ENCODE data around the gene TMEM250. TPM values are rescaled to one million over a fixed set of nuclear protein-coding genes. Genes with fewer than 3 reads are reported as not detected.

Gene TMEM250
- total and polyA plus RNA-seq, 4 donors: 6.7 to 19.5 (median 17.2) TPM

DNA sequence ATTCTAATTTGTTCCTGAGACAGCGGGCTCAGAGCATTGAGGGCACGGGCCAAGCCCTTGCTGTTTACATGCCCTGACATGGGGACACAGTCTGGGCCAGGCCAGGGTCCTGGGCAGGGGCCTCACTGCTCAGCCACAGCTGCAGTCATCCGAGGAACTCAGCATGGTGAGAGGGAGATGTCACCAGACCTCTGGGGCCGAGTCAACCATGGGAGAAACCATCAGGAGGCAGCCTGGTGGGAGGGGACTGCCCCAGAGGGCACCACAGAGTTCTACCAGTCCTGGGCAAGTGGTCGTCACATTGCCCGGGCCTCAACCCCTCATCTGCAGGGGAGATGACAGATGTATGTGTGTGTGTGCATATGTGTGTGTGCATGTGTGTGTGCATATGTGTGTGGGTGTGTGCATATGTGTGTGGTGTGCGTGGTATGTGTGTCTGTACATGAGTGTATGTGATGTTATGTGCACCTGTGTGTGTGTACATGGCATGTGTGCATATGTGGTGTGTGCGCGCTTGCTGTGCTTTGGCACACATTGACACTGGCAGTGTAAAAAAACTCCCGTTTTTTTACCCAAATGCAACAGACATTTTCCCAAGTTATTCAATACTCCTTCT is 42.4 kb upstream of the TMEM250 start:
- no peaks in the 10 kb centered on the region for H3K27me3 ChIP-seq (ENCODE audit: control insufficient read depth in 4 of 4, insufficient read depth in 4 of 4, low read length in 3 of 4)
- H3K27ac ChIP-seq (ENCODE audit: low read depth in 1 of 2, low read length in 2 of 2): no peak overlapping the region
- H3K36me3 ChIP-seq (ENCODE audit: control insufficient read depth in 4 of 4, insufficient read depth in 3 of 4, low read depth in 1 of 4, low read length in 3 of 4): no peaks in the 10 kb centered on the region
- no peak overlapping the region for H3K9ac ChIP-seq (ENCODE audit: low read depth in 1 of 2, low read length in 2 of 2)
- H3K4me1 ChIP-seq (ENCODE audit: control insufficient read depth in 4 of 4, insufficient read depth in 4 of 4, low read length in 3 of 4): no peaks in the 10 kb centered on the region
- H3K4me3 ChIP-seq (ENCODE audit: low read depth in 1 of 3, low read length in 3 of 3): no peak overlapping the region
- DNase-seq (ENCODE audit: low spot score): no peak
- WGBS: 76% methylated on average over 10 of the region's 10 CpGs
- no peaks in the 10 kb centered on the region for H3K9me3 ChIP-seq (ENCODE audit: control insufficient read depth in 4 of 4, low read length in 3 of 4)
- TF ChIP-seq NR2F2 (IDR thresholded peaks at IDR 0.05): no peak

DNA sequence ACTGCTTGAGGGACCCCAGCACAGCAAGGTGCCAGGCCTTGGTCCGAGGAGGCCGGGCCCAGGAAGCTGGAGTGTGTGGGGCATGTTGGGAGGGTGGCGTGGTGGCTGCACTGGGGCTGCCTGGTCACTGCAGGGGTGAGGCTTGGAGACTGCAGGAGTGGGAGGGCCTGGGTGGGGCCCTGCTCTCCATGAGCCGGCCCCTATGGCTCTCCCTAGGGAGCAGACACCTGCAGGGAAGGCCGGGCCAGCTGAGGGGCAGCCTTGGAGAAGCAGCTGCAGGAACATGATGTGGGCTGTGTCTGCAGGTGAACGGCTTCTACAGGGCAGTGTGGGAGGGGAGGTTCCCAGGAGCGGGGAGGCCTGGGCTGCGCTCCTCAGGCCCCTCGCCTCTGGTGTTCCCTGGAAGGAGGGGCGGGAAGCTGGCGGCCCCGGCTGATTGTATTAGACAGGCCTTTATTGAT is 41.7 kb upstream of the TMEM250 start:
- DNase-seq (ENCODE audit: low spot score): no peak
- no peak overlapping the region for H3K4me3 ChIP-seq (ENCODE audit: low read depth in 1 of 3, low read length in 3 of 3)
- H3K36me3 ChIP-seq (ENCODE audit: control insufficient read depth in 4 of 4, insufficient read depth in 3 of 4, low read depth in 1 of 4, low read length in 3 of 4): no peaks in the 10 kb centered on the region
- H3K4me1 ChIP-seq (ENCODE audit: control insufficient read depth in 4 of 4, insufficient read depth in 4 of 4, low read length in 3 of 4): no peaks in the 10 kb centered on the region
- no peaks in the 10 kb centered on the region for H3K27me3 ChIP-seq (ENCODE audit: control insufficient read depth in 4 of 4, insufficient read depth in 4 of 4, low read length in 3 of 4)
- no peak overlapping the region for H3K27ac ChIP-seq (ENCODE audit: low read depth in 1 of 2, low read length in 2 of 2)
- WGBS: 85% methylated on average over 12 of the region's 12 CpGs
- TF ChIP-seq YY1 (IDR thresholded peaks at IDR 0.05): no peak
- no peak for TF ChIP-seq HNF4A (conservative IDR thresholded peaks at IDR 0.05)
- no peak for TF ChIP-seq RXRA (IDR thresholded peaks at IDR 0.05)
- TF ChIP-seq, protein P1, sequence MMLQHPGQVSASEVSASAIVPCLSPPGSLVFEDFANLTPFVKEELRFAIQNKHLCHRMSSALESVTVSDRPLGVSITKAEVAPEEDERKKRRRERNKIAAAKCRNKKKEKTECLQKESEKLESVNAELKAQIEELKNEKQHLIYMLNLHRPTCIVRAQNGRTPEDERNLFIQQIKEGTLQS (IDR thresholded peaks at IDR 0.05): no peak
- no peak for TF ChIP-seq FOXA2 (IDR thresholded peaks at IDR 0.05)
- no peak for TF ChIP-seq HNF4G (IDR thresholded peaks at IDR 0.05)
- no peak for TF ChIP-seq EGR1 (IDR thresholded peaks at IDR 0.05; ENCODE audit: low read depth in 2 of 2)
- TF ChIP-seq, protein P2, sequence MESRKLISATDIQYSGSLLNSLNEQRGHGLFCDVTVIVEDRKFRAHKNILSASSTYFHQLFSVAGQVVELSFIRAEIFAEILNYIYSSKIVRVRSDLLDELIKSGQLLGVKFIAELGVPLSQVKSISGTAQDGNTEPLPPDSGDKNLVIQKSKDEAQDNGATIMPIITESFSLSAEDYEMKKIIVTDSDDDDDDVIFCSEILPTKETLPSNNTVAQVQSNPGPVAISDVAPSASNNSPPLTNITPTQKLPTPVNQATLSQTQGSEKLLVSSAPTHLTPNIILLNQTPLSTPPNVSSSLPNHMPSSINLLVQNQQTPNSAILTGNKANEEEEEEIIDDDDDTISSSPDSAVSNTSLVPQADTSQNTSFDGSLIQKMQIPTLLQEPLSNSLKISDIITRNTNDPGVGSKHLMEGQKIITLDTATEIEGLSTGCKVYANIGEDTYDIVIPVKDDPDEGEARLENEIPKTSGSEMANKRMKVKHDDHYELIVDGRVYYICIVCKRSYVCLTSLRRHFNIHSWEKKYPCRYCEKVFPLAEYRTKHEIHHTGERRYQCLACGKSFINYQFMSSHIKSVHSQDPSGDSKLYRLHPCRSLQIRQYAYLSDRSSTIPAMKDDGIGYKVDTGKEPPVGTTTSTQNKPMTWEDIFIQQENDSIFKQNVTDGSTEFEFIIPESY (IDR thresholded peaks at IDR 0.05): no peak
- no peak overlapping the region for H3K9ac ChIP-seq (ENCODE audit: low read depth in 1 of 2, low read length in 2 of 2)
- H3K9me3 ChIP-seq (ENCODE audit: control insufficient read depth in 4 of 4, low read length in 3 of 4): no peaks in the 10 kb centered on the region

DNA sequence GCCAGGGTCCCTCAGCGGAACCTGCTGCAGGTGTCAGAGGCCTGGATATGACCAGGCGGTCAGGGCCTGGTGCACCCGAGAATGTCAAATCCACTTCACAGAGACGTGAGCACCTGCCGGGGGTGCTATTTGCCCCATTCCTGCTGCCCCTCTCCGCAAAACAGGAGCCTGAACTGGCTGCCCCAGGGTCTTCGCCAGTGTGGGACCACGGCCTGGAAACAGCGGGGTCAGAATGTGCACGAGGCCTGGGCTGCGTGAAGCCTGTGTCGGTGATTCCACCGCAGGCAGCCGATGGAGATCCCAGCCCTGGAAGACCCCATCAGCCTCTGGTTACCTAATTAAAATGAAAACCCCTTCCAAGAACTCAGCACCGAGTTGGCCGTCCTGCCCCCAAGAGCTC is 41.2 kb upstream of the TMEM250 start:
- H3K27me3 ChIP-seq (ENCODE audit: control insufficient read depth in 4 of 4, insufficient read depth in 4 of 4, low read length in 3 of 4): no peaks in the 10 kb centered on the region
- 92% methylated on average over 16 of the region's 16 CpGs for WGBS

More for the DNA sequence above, 41.2 kb upstream of the TMEM250 start:
- H3K36me3 ChIP-seq (ENCODE audit: control insufficient read depth in 4 of 4, insufficient read depth in 3 of 4, low read depth in 1 of 4, low read length in 3 of 4): no peaks in the 10 kb centered on the region
- no peaks in the 10 kb centered on the region for H3K9me3 ChIP-seq (ENCODE audit: control insufficient read depth in 4 of 4, low read length in 3 of 4)
- no peak overlapping the region for H3K4me3 ChIP-seq (ENCODE audit: low read depth in 1 of 3, low read length in 3 of 3)
- no peaks in the 10 kb centered on the region for H3K4me1 ChIP-seq (ENCODE audit: control insufficient read depth in 4 of 4, insufficient read depth in 4 of 4, low read length in 3 of 4)
- no peak overlapping the region for H3K9ac ChIP-seq (ENCODE audit: low read depth in 1 of 2, low read length in 2 of 2)
- TF ChIP-seq EGR1 (IDR thresholded peaks at IDR 0.05; ENCODE audit: low read depth in 2 of 2): no peak
- no peak for TF ChIP-seq TAF1 (conservative IDR thresholded peaks at IDR 0.05)
- no peak for TF ChIP-seq RXRA (IDR thresholded peaks at IDR 0.05)
- TF ChIP-seq, protein P2 (IDR thresholded peaks at IDR 0.05): no peak
- no peak for TF ChIP-seq SP1 (IDR thresholded peaks at IDR 0.05)
- TF ChIP-seq HNF4G (IDR thresholded peaks at IDR 0.05): no peak
- no peak overlapping the region for H3K27ac ChIP-seq (ENCODE audit: low read depth in 1 of 2, low read length in 2 of 2)
- DNase-seq (ENCODE audit: low spot score): no peak

Data from liver (tissue), 9 donors.